ENCODE results near the gene CDC5L. TPM values are rescaled to one million over a fixed set of nuclear protein-coding genes. Genes with fewer than 3 reads are reported as not detected.
A peak's percentile ranks its signal among the peaks of the same experiment; 100 is the strongest.

CDC5L gene
- total RNA-seq, 2 donors from 2014 or later: 18.0 to 18.9 TPM

- no peak overlapping the region for H3K27ac ChIP-seq
- peaks cover 9% of the 10 kb centered on the region for H3K4me1 ChIP-seq (replicated peaks)
- no peak overlapping the region for H3K4me3 ChIP-seq
- intact Hi-C loops (cut with DNase I): loop anchor here (2.0 to 5.0 kb wide), 3 partner anchors 163 to 1448 kb away; no protein-coding TSS in a partner anchor
- no peak for TF ChIP-seq POLR2A (IDR thresholded peaks at IDR 0.05)
- no peak for TF ChIP-seq POLR2AphosphoS5 (IDR thresholded peaks at IDR 0.05)
- TF ChIP-seq CTCF (IDR thresholded peaks at IDR 0.05): no peak
- no peaks in the 10 kb centered on the region for H3K36me3 ChIP-seq
- DNase-seq (ENCODE audit: low spot score): no peak
- H3K9me3 ChIP-seq: no peaks in the 10 kb centered on the region
- H3K27me3 ChIP-seq (replicated peaks; ENCODE audit: insufficient read depth): no peaks in the 10 kb centered on the region
- 50% methylated on average over 1 of the region's 1 CpG for WGBS
Observed at GRCh38 chr6:44474643-44475042, 87.1 kb downstream of the CDC5L start.

- no peak for TF ChIP-seq POLR2AphosphoS5 (IDR thresholded peaks at IDR 0.05)
- TF ChIP-seq CTCF (IDR thresholded peaks at IDR 0.05): no peak
- TF ChIP-seq POLR2A (IDR thresholded peaks at IDR 0.05): no peak
- Histone ChIP-seq H3K9me3 (no peaks in the 10 kb centered on the region), H3K4me1 (replicated peaks) (peaks cover 9% of the 10 kb centered on the region), H3K27ac (no peak overlapping the region), H3K4me3 (no peak overlapping the region), H3K36me3 (no peaks in the 10 kb centered on the region), H3K27me3 (replicated peaks; ENCODE audit: insufficient read depth) (no peaks in the 10 kb centered on the region)
- intact Hi-C loops (cut with DNase I): loop anchor here (2.0 to 5.0 kb wide), 3 partner anchors 162 to 1447 kb away; no protein-coding TSS in a partner anchor
- 9% methylated on average over 6 of the region's 6 CpGs for WGBS
- no peak for DNase-seq (ENCODE audit: low spot score)
Observed at GRCh38 chr6:44475417-44475778, 87.9 kb downstream of the CDC5L start.

- H3K27ac ChIP-seq: peak overlapping the region in 1 of 2 donors; percentile 59
- H3K36me3 ChIP-seq: no peaks in the 10 kb centered on the region
- intact Hi-C loops (cut with DNase I): loop anchor here (2.0 to 5.0 kb wide), 3 partner anchors 161 to 1446 kb away; no protein-coding TSS in a partner anchor
- H3K9me3 ChIP-seq: no peaks in the 10 kb centered on the region
- H3K4me1 ChIP-seq (replicated peaks): peaks cover 9% of the 10 kb centered on the region
- H3K27me3 ChIP-seq (replicated peaks; ENCODE audit: insufficient read depth): no peaks in the 10 kb centered on the region
- H3K4me3 ChIP-seq: no peak overlapping the region
- 36% methylated on average over 20 of the region's 23 CpGs for WGBS
- peak; percentile 77 for DNase-seq (ENCODE audit: low spot score)
- TF ChIP-seq POLR2AphosphoS5 (IDR thresholded peaks at IDR 0.05): peak; percentile 90
- TF ChIP-seq POLR2A (IDR thresholded peaks at IDR 0.05): no peak
- TF ChIP-seq CTCF (IDR thresholded peaks at IDR 0.05): peak; percentile 75 to 98 (median 96)
Observed at GRCh38 chr6:44475779-44476434, 88.4 kb downstream of the CDC5L start.

GRCh38 chr6:44476849-44477248 is 89.3 kb downstream of the CDC5L start:
- intact Hi-C loops (cut with DNase I): loop anchor here (5.0 kb wide), 2 partner anchors 160 to 1445 kb away; no protein-coding TSS in a partner anchor

More at GRCh38 chr6:44476849-44477248, 89.3 kb downstream of the CDC5L start:
- H3K4me3 ChIP-seq: no peak overlapping the region
- H3K36me3 ChIP-seq: no peaks in the 10 kb centered on the region
- H3K27me3 ChIP-seq (replicated peaks; ENCODE audit: insufficient read depth): no peaks in the 10 kb centered on the region
- no peaks in the 10 kb centered on the region for H3K9me3 ChIP-seq
- 93% methylated on average over 10 of the region's 10 CpGs for WGBS
- H3K4me1 ChIP-seq (replicated peaks): peaks cover 9% of the 10 kb centered on the region
- no peak overlapping the region for H3K27ac ChIP-seq
- no peak for TF ChIP-seq POLR2A (IDR thresholded peaks at IDR 0.05)
- no peak for TF ChIP-seq CTCF (IDR thresholded peaks at IDR 0.05)
- no peak for DNase-seq (ENCODE audit: low spot score)

Data from prostate gland (tissue), 2 donors.